ENCODE data around the gene MESP1.

MESP1 gene

DNA sequence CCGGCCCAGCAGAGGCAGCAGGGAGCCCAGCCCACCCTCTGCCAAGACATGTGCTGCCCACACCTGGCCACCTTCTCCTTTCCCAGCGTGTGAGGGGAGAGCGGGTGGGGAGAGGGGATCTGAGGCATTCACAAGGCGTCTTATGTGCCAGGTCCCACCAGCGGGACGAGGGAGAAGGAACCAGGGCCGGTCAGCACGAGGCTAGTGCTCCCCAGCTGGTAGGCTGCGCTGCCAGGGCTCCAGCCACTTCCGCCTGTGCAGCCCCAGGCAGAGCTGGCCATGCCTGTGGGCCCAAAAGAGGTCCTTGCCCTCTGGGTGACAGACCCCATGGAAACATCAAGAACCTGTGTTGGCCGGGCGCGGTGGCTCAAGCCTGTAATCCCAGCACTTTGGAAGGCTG is 5.9 kb downstream of the MESP1 start:
- Histone ChIP-seq H3K4me3 (no peak overlapping the region), H3K9me3 (no peaks in the 10 kb centered on the region), H3K27me3 (ENCODE audit: low read depth) (no peaks in the 10 kb centered on the region), H3K36me3 (replicated peaks) (no peaks in the 10 kb centered on the region), H3K4me1 (peaks cover 24% of the 10 kb centered on the region)
- DNase-seq (ENCODE audit: low spot score in 2 of 2) = no peak
- in situ Hi-C loops (cut with MboI; ENCODE audit: low sequenced_read_pairs) = no loop called here

DNA sequence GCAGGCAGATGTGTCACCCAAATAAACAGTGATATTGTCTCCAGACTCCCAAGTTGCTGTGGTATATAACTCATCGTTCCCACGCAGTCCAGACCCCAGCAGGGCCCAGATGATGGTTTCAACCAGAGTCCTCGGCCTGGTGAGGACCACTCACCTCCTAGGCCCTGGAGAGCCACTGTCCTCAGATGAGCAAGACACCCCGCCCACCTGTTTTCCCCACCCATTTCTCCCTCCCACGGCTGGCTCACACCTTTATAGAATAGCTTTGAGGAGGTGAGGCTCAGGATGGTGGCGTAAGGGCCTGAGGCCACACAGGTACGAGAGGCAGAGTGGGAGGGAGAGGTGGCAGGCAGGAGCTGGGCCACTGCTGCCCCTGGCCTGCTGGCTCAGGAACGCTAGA is 7.5 kb downstream of the MESP1 start:
- no peaks in the 10 kb centered on the region for H3K36me3 ChIP-seq (replicated peaks)
- in situ Hi-C loops (cut with MboI; ENCODE audit: low sequenced_read_pairs) = no loop called here
- peaks cover 10% of the 10 kb centered on the region for H3K4me1 ChIP-seq
- H3K27me3 ChIP-seq (ENCODE audit: low read depth) = no peaks in the 10 kb centered on the region
- no peak for DNase-seq (ENCODE audit: low spot score in 2 of 2)
- H3K9me3 ChIP-seq = no peaks in the 10 kb centered on the region
- no peak overlapping the region for H3K4me3 ChIP-seq

DNA sequence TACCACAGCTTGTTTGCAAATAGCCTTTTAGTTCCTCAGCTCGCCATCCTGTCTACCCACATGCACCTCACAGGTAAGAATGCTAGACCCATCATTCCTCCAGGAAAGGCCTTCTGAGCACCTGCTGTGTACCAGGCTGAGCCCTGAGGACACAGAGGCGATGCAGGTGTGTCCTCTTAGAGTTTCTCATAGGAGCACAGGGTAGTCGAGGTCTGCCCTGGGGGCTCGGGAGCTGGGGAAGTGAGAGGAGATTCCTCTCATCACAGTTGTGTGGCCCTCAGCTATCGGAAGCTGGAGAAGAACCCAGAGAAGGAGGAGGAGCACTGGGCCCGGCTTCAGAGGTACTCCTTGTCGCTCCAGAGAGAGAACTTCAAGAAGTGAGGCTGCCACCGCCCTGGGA is 8.0 kb downstream of the MESP1 start:
- Histone ChIP-seq H3K4me3 (no peak overlapping the region), H3K4me1 (peaks cover 5% of the 10 kb centered on the region), H3K9me3 (no peaks in the 10 kb centered on the region), H3K27me3 (ENCODE audit: low read depth) (no peaks in the 10 kb centered on the region), H3K36me3 (replicated peaks) (no peaks in the 10 kb centered on the region)
- in situ Hi-C loops (cut with MboI; ENCODE audit: low sequenced_read_pairs) = no loop called here
- no peak for DNase-seq (ENCODE audit: low spot score in 2 of 2)

DNA sequence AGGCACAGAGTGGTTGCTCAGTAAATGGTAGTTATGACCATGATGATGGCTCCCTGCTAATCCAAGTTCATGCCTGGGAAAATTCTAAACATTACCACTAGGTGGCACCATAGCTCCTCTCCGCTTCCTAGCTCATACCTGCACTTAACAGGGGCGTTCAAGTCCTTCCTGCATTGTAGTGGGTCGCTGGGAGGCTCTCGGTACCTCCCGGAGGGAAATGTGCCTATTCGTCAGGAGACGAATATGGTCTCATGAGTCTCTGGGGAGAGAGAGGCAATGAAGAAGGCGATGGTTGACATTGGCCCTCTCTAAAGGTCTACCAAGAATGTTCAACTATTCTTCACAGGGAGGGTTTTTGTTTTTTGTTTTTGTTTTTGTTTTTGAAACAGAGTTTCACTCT is 10.9 kb downstream of the MESP1 start:
- H3K27me3 ChIP-seq (ENCODE audit: low read depth) = no peaks in the 10 kb centered on the region
- peak; percentile 81 to 83 for DNase-seq (ENCODE audit: low spot score in 2 of 2)
- no peaks in the 10 kb centered on the region for H3K9me3 ChIP-seq
- no peaks in the 10 kb centered on the region for H3K36me3 ChIP-seq (replicated peaks)
- no peaks in the 10 kb centered on the region for H3K4me1 ChIP-seq
- in situ Hi-C loops (cut with MboI; ENCODE audit: low sequenced_read_pairs) = no loop called here
- H3K4me3 ChIP-seq = no peak overlapping the region

DNA sequence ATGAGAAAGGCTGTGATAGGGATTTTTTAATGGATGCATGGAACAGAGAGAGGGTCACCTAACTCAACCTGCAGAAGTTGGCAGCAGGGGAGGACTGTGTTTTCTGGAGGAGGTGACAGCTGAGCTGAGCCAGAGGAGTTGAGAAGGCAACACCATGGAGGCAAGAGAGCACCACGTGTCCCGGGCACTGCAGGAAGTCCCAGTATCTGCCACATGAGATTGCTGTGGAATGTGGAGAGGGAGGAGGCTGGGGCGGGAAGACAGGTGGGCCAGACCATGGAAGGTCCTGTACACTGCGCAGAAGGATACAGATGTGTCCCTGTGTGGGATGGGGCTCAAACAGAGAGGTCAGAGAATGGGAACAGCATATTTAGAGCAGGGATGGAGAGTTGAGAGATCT is 15.3 kb downstream of the MESP1 start:
- no peaks in the 10 kb centered on the region for H3K36me3 ChIP-seq (replicated peaks)
- no peaks in the 10 kb centered on the region for H3K9me3 ChIP-seq
- H3K27me3 ChIP-seq (ENCODE audit: low read depth) = 0 out of 2 replicates have a peak, but pooled peaks cover 3% of the 10 kb centered on the region
- no peak overlapping the region for H3K4me3 ChIP-seq
- in situ Hi-C loops (cut with MboI; ENCODE audit: low sequenced_read_pairs) = loop anchor here (10.0 kb wide), 1 partner anchor 339 kb away; no protein-coding TSS in a partner anchor
- DNase-seq (ENCODE audit: low spot score in 2 of 2) = no peak
- H3K4me1 ChIP-seq = no peaks in the 10 kb centered on the region

DNA sequence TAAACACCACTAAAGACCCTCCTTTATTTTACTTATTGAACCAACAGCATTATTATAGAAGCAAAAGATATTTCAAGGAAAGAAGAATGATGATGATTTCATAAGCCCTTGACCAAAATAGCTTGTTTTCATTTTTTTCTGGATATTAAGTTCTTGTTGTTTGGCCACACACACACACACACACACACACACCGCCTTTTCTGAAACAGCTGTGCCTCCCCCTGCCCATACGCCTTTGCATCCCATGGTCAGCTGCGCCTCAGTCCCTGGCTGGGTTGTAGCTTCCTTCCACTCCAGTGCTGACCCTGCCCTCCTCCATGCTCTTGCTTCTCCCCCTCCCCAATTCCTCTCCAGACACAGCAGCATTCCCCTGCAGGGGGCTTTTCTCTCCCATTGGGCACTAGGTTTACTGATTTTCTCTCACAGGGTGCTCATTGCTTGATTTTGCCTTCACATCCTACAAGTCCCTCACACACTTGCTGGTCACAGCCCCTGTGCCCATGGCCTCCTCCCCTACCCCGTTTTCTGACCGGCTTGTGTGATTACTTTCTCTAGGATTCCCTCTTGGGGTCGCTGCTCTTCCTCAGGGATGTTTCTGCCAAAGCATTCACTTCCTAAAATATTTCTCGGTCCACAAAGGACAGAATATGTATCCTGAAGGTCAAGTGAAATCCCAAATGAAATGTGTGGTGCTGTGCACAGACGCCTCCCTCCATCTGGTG is 18.4 kb downstream of the MESP1 start:
- Histone ChIP-seq H3K36me3 (replicated peaks) (no peaks in the 10 kb centered on the region), H3K4me1 (no peaks in the 10 kb centered on the region), H3K4me3 (no peak overlapping the region), H3K27me3 (ENCODE audit: low read depth) (0 out of 2 replicates have a peak, but pooled peaks cover 5% of the 10 kb centered on the region), H3K9me3 (no peaks in the 10 kb centered on the region)
- DNase-seq (ENCODE audit: low spot score in 2 of 2) = no peak
- in situ Hi-C loops (cut with MboI; ENCODE audit: low sequenced_read_pairs) = loop anchor here (10.0 kb wide), 1 partner anchor 342 kb away; no protein-coding TSS in a partner anchor

DNA sequence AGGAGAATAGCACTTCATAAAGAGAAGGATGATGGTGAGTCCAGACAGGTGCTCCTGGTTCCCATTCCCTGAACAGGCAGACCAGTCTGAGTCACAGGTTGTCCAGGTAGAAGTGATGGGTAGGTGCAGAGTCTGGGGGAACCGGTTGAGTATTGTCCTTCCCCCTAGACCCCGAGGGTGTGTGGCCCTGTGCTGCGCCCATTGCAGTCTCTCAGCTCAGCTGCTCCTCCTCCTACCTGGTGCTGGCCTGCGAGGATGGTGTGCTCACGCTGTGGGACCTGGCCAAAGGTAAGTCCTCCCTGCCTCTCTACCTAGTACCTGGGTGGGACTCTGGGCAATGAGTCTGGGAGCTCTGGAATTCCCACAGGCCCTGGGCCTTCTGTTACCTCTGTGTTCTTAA is 19.8 kb downstream of the MESP1 start:
- in situ Hi-C loops (cut with MboI; ENCODE audit: low sequenced_read_pairs) = loop anchor here (10.0 kb wide), 1 partner anchor 344 kb away; no protein-coding TSS in a partner anchor
- no peaks in the 10 kb centered on the region for H3K36me3 ChIP-seq (replicated peaks)
- no peaks in the 10 kb centered on the region for H3K4me1 ChIP-seq
- H3K4me3 ChIP-seq = no peak overlapping the region
- no peaks in the 10 kb centered on the region for H3K9me3 ChIP-seq
- no peak for DNase-seq (ENCODE audit: low spot score in 2 of 2)
- H3K27me3 ChIP-seq (ENCODE audit: low read depth) = 0 out of 2 replicates have a peak, but pooled peaks cover 5% of the 10 kb centered on the region

DNA sequence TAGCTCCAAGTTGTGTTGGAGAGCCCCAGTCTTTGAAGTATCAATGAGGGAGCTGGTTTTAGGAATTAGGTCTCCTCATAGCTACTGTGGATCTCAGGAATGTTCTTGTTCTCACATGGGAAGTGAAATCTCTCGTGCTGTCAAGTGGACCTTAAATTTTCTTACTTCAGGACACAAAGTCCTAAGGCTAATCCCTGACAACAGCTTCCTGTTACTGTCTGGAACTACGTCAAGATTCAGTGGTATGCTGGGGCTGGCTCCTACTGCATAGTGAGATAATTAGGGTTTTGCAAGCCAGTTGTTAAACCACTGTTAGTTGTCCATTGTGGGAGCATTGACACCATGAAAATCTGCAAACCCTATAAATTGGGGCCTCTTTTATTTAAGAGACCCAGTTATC is 22.8 kb downstream of the MESP1 start:
- peaks cover 5% of the 10 kb centered on the region for H3K9me3 ChIP-seq
- H3K36me3 ChIP-seq (replicated peaks) = no peaks in the 10 kb centered on the region
- H3K27me3 ChIP-seq (ENCODE audit: low read depth) = 0 out of 2 replicates have a peak, but pooled peaks cover 2% of the 10 kb centered on the region
- no peak overlapping the region for H3K4me3 ChIP-seq
- DNase-seq (ENCODE audit: low spot score in 2 of 2) = no peak
- no peaks in the 10 kb centered on the region for H3K4me1 ChIP-seq
- in situ Hi-C loops (cut with MboI; ENCODE audit: low sequenced_read_pairs) = loop anchor here (10.0 kb wide), 1 partner anchor 57 kb away; no protein-coding TSS in a partner anchor

DNA sequence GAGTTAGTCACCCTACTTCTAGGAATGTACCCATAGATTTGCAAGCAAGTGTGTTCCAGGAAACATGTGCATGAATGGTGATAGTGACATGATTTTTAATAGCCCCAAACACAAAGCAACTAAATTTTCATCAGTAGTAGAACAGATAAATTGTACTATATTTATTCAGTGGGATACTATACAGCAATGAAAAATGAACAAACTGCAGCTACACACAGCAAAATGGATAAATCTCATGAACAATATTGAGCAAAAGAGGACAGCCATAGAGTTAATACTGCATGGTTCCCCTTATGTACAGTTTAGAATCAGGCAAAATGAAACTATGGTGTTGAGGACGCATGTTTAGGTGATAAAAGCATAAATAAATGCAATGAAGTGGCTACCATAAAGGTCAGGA is 26.0 kb downstream of the MESP1 start:
- no peak for DNase-seq (ENCODE audit: low spot score in 2 of 2)
- 0 out of 2 replicates have a peak, but pooled peaks cover 2% of the 10 kb centered on the region for H3K27me3 ChIP-seq (ENCODE audit: low read depth)
- H3K9me3 ChIP-seq = peaks cover 5% of the 10 kb centered on the region
- H3K4me1 ChIP-seq = no peaks in the 10 kb centered on the region
- H3K36me3 ChIP-seq (replicated peaks) = no peaks in the 10 kb centered on the region
- in situ Hi-C loops (cut with MboI; ENCODE audit: low sequenced_read_pairs) = loop anchor here (10.0 kb wide), 1 partner anchor 60 kb away; no protein-coding TSS in a partner anchor
- no peak overlapping the region for H3K4me3 ChIP-seq

DNA sequence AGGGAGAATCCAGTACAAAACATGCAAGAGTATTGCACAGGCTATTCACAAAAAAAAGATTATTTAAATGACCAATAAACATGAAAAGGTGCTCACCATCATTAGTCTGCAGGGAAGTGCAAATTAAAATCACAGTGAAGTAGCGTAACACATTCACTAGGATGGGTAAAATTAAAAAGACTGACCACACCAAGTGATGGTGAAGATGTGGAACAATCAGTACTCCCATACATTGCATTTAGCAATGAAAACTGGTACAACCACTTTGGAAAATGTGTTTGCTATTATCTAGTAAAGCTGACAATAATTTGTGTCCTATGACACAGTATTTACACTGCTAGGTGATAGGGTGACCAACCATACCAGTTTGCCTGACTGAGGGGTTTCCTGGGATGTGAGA is 26.4 kb downstream of the MESP1 start:
- Histone ChIP-seq H3K27me3 (ENCODE audit: low read depth) (0 out of 2 replicates have a peak, but pooled peaks cover 2% of the 10 kb centered on the region), H3K4me3 (no peak overlapping the region), H3K4me1 (no peaks in the 10 kb centered on the region), H3K36me3 (replicated peaks) (no peaks in the 10 kb centered on the region), H3K9me3 (peaks cover 5% of the 10 kb centered on the region)
- DNase-seq (ENCODE audit: low spot score in 2 of 2) = no peak
- in situ Hi-C loops (cut with MboI; ENCODE audit: low sequenced_read_pairs) = loop anchor here (10.0 kb wide), 1 partner anchor 60 kb away; no protein-coding TSS in a partner anchor

DNA sequence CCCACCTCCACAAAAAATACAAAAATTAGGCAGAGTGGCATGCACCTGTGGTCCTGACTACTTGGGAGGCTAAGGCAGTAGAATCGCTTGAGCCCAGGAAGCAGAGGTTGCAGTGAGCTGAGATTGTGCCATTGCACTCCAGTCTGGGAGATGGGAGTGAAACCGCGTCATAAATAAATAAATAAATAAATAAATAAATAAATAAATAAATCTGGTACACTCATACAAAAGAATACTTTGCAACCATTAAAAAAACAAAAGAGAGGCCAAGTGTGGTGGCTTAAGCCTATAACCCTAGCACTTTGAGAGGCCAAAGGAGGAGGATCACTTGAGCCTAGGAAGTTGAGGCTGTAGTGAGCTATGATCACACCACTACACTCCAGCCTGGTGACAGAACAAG is 28.0 kb downstream of the MESP1 start:
- Histone ChIP-seq H3K4me3 (no peak overlapping the region), H3K36me3 (replicated peaks) (no peaks in the 10 kb centered on the region), H3K27me3 (ENCODE audit: low read depth) (0 out of 2 replicates have a peak, but pooled peaks cover 2% of the 10 kb centered on the region), H3K9me3 (peaks cover 5% of the 10 kb centered on the region), H3K4me1 (no peaks in the 10 kb centered on the region)
- no peak for DNase-seq (ENCODE audit: low spot score in 2 of 2)
- in situ Hi-C loops (cut with MboI; ENCODE audit: low sequenced_read_pairs) = loop anchor here (10.0 kb wide), 1 partner anchor 62 kb away; no protein-coding TSS in a partner anchor

DNA sequence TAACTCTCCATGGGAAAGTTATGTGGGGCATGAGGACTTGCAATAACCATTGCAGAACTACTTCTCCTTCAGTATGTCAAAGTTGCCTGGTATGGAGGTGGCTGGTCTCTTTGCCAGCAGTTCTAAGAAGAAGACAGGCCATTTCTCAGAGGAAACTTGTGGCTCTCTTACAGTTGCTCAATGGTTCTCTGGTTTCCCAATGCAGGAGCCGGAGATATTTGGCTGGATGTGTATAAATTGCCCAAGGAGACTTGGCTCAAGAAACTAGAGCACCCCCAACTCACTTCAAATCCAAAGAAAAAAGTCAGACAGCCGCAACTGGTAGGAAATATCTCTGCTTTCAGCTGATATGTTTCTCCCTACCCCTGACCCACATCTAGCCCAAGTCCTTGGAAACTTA is 36.3 kb downstream of the MESP1 start:
- H3K36me3 ChIP-seq (replicated peaks) = no peaks in the 10 kb centered on the region
- in situ Hi-C loops (cut with MboI; ENCODE audit: low sequenced_read_pairs) = no loop called here
- no peaks in the 10 kb centered on the region for H3K9me3 ChIP-seq
- no peaks in the 10 kb centered on the region for H3K27me3 ChIP-seq (ENCODE audit: low read depth)
- no peaks in the 10 kb centered on the region for H3K4me1 ChIP-seq
- no peak for DNase-seq (ENCODE audit: low spot score in 2 of 2)
- H3K4me3 ChIP-seq = no peak overlapping the region

DNA sequence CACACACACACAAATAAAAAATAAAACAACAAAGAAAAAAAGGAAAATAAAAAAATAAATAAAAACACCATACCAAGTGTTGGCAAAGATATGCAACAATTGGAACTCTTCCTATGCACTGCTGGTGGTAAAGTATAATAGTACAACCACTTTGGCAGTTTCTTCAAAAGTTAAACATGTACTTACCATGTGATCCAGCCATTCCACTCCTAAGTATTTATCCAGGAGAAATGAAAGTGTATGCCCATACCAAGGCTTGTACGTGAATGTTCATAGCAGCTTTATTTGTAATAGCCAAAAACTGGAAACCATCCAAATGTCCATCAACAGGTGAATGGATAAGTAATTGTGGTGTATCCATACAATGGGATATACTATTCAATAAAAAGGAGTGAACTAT is 43.5 kb downstream of the MESP1 start:
- Histone ChIP-seq H3K27me3 (ENCODE audit: low read depth) (peaks cover 4% of the 10 kb centered on the region; the same call in 1 of the 2 replicates), H3K9me3 (no peaks in the 10 kb centered on the region), H3K36me3 (replicated peaks) (no peaks in the 10 kb centered on the region), H3K4me1 (no peaks in the 10 kb centered on the region), H3K4me3 (no peak overlapping the region)
- in situ Hi-C loops (cut with MboI; ENCODE audit: low sequenced_read_pairs) = no loop called here
- DNase-seq (ENCODE audit: low spot score in 2 of 2) = no peak

DNA sequence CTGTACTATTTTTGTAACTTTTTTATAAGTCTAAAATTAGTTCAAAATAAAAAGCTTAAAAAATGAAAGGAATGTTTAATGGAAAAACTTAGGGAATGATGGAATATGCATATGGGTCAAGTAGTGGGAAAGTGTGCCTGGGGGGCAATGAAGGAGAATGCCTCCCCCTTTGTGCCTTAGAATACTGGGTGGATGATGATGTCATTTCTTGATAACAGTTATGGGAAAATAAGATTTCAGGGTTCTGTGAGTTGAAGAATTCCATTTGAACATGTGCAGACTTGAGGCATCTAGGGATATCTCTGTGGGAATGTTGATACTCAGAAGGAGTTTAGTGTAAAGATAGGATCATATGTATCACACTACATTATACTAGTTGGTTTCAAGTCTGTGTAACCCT is 46.6 kb downstream of the MESP1 start:
- DNase-seq (ENCODE audit: low spot score in 2 of 2) = no peak
- Histone ChIP-seq H3K27me3 (ENCODE audit: low read depth) (peaks cover 12% of the 10 kb centered on the region), H3K36me3 (replicated peaks) (no peaks in the 10 kb centered on the region), H3K9me3 (no peaks in the 10 kb centered on the region), H3K4me1 (no peaks in the 10 kb centered on the region), H3K4me3 (no peak overlapping the region)
- in situ Hi-C loops (cut with MboI; ENCODE audit: low sequenced_read_pairs) = no loop called here
